Liver (tissue), 3 donors: ENCODE data around the gene CAPN1.
A peak's percentile ranks its signal among the peaks of the same experiment; 100 is the strongest.

Experiments used
- CTCF ChIP-seq: fragments of 150-350 bp; IDR thresholded peaks from 2 replicates; pipeline ENCODE4 v1.5.1; 2017; ENCODE audit warnings: improper control_type of control experiment, low read depth, low read length; ENCODE audit not compliant: missing input control
- EGR1 ChIP-seq, 2 donors: IDR thresholded peaks; 2 replicates each; pipeline ENCODE4 v1.6.1; 2016 to 2018; ENCODE audit warnings: antibody characterized with exemption in 2 of 2, low read depth in 2 of 2
- FOXA1 ChIP-seq: IDR thresholded peaks from 2 replicates; pipeline ENCODE4 v1.6.1; 2016; ENCODE audit warnings: antibody characterized with exemption
- JUND ChIP-seq, 2 donors: IDR thresholded peaks; 2 replicates each; pipeline ENCODE4 v1.6.1; 2016; ENCODE audit warnings: antibody characterized with exemption in 2 of 2
- RAD21 ChIP-seq, 2 donors: IDR thresholded peaks; 2 replicates each; pipeline ENCODE4 v1.6.1; 2016; ENCODE audit warnings: antibody characterized with exemption in 2 of 2, mild to moderate bottlenecking in 2 of 2
- REST ChIP-seq: IDR thresholded peaks from 2 replicates; pipeline ENCODE4 v1.6.1; 2016; ENCODE audit warnings: antibody characterized with exemption, mild to moderate bottlenecking
- RXRA ChIP-seq, 2 donors: IDR thresholded peaks; 2 replicates each; pipeline ENCODE4 v1.6.1; 2017 to 2018; ENCODE audit warnings: antibody characterized with exemption in 2 of 2, mild to moderate bottlenecking in 1 of 2
- SP1 ChIP-seq: IDR thresholded peaks from 2 replicates; pipeline ENCODE4 v1.6.1; 2018; ENCODE audit warnings: antibody characterized with exemption, mild to moderate bottlenecking
- TAF1 ChIP-seq: conservative IDR thresholded peaks from 2 replicates; pipeline ENCODE4 v1.6.1; 2016; ENCODE audit warnings: antibody characterized with exemption, mild to moderate bottlenecking
- YY1 ChIP-seq: IDR thresholded peaks from 2 replicates; pipeline ENCODE4 v1.6.1; 2016; ENCODE audit warnings: antibody characterized with exemption, mild to moderate bottlenecking
- ZBTB33 ChIP-seq: IDR thresholded peaks from 2 replicates; pipeline ENCODE4 v1.6.1; 2016; ENCODE audit warnings: antibody characterized with exemption
- TF ChIP-seq, protein P1 (sequence below): IDR thresholded peaks from 2 replicates; pipeline ENCODE4 v1.6.1; 2016; ENCODE audit warnings: antibody characterized with exemption
- TF ChIP-seq, protein P2 (sequence below): IDR thresholded peaks from 2 replicates; pipeline ENCODE4 v1.6.1; 2016; ENCODE audit warnings: antibody characterized with exemption
- donor health status: healthy.
- donor health status: healthy.

- no peak for TF ChIP-seq YY1
- TF ChIP-seq CTCF: no peak
- peak; percentile 4 for TF ChIP-seq TAF1
- TF ChIP-seq SP1: no peak
- TF ChIP-seq RAD21 (IDR thresholded peaks at IDR 0.05): no peak
- TF ChIP-seq REST: no peak
- TF ChIP-seq RXRA (IDR thresholded peaks at IDR 0.05): no peak
- TF ChIP-seq, protein P1, sequence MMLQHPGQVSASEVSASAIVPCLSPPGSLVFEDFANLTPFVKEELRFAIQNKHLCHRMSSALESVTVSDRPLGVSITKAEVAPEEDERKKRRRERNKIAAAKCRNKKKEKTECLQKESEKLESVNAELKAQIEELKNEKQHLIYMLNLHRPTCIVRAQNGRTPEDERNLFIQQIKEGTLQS: no peak
- no peak for TF ChIP-seq JUND (IDR thresholded peaks at IDR 0.05)
- TF ChIP-seq FOXA1: no peak
- TF ChIP-seq EGR1 (IDR thresholded peaks at IDR 0.05; ENCODE audit: low read depth in 2 of 2): no peak
- TF ChIP-seq, protein P2, sequence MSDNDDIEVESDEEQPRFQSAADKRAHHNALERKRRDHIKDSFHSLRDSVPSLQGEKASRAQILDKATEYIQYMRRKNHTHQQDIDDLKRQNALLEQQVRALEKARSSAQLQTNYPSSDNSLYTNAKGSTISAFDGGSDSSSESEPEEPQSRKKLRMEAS: no peak
- peak; percentile 11 for TF ChIP-seq ZBTB33
These were observed 79.2 kb downstream of the CAPN1 start for GRCh38 chr11:65260756-65261590.
